B cell (primary cell): Measurements from ENCODE around the gene POLE.

ENCODE experiments used
- CTCF ChIP-seq: fragments of 200-600 bp; IDR thresholded peaks from one replicate; pipeline ENCODE4 v1.8.0; 2022; ENCODE audit warnings: antibody characterized with exemption, mild to moderate bottlenecking
- EZH2 ChIP-seq: IDR thresholded peaks from 2 replicates; pipeline ENCODE4 v1.6.1; 2012; ENCODE audit warnings: borderline replicate concordance, low read depth, mild to moderate bottlenecking, moderate library complexity, low read length; ENCODE audit not compliant: insufficient read depth, poor library complexity, severe bottlenecking

- TF ChIP-seq CTCF (no peak), EZH2 (no peak)
Observed at GRCh38 chr12:132658149-132658894, 28.8 kb downstream of the POLE start.
